Measurements from ENCODE around the gene SNAP91. TPM values are rescaled to one million over a fixed set of nuclear protein-coding genes. Genes with fewer than 3 reads are reported as not detected.

The SNAP91 gene
- total RNA-seq, 1 experiment from 2014 or later: 0.70 TPM

GRCh38 chr6:83510791-83511190, 198.1 kb downstream of the SNAP91 start:
- no peak for ATAC-seq
- no peak for DNase-seq (ENCODE audit: low spot score)
- TF ChIP-seq AR (CRISPR knock-in tag; IDR thresholded peaks at IDR 0.05) (no peak), GTF2I (CRISPR knock-in tag; conservative IDR thresholded peaks at IDR 0.05) (no peak), NR3C1 (CRISPR knock-in tag; conservative IDR thresholded peaks at IDR 0.05; ENCODE audit: low read depth) (no peak), MYBL2 (CRISPR knock-in tag; IDR thresholded peaks at IDR 0.05) (no peak), CREM (CRISPR knock-in tag; IDR thresholded peaks at IDR 0.05) (no peak), FOXJ3 (CRISPR knock-in tag; IDR thresholded peaks at IDR 0.05; ENCODE audit: borderline replicate concordance) (no peak), JAZF1 (CRISPR knock-in tag; IDR thresholded peaks at IDR 0.05) (no peak), ZNF121 (CRISPR knock-in tag; IDR thresholded peaks at IDR 0.05) (no peak), NFATC4 (CRISPR knock-in tag; IDR thresholded peaks at IDR 0.05) (no peak), MXD4 (CRISPR knock-in tag; IDR thresholded peaks at IDR 0.05; ENCODE audit: borderline replicate concordance) (no peak), JUN (CRISPR knock-in tag; IDR thresholded peaks at IDR 0.05) (no peak), MLX (CRISPR knock-in tag; IDR thresholded peaks at IDR 0.05) (no peak), PREB (CRISPR knock-in tag; IDR thresholded peaks at IDR 0.05; ENCODE audit: borderline replicate concordance) (no peak), ZNF416 (CRISPR knock-in tag; IDR thresholded peaks at IDR 0.05) (no peak)
- TF ChIP-seq, protein P1, sequence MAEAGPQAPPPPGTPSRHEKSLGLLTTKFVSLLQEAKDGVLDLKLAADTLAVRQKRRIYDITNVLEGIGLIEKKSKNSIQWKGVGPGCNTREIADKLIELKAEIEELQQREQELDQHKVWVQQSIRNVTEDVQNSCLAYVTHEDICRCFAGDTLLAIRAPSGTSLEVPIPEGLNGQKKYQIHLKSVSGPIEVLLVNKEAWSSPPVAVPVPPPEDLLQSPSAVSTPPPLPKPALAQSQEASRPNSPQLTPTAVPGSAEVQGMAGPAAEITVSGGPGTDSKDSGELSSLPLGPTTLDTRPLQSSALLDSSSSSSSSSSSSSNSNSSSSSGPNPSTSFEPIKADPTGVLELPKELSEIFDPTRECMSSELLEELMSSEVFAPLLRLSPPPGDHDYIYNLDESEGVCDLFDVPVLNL (CRISPR knock-in tag; IDR thresholded peaks at IDR 0.05; ENCODE audit: borderline replicate concordance, low read depth): no peak
- TF ChIP-seq, protein P2, sequence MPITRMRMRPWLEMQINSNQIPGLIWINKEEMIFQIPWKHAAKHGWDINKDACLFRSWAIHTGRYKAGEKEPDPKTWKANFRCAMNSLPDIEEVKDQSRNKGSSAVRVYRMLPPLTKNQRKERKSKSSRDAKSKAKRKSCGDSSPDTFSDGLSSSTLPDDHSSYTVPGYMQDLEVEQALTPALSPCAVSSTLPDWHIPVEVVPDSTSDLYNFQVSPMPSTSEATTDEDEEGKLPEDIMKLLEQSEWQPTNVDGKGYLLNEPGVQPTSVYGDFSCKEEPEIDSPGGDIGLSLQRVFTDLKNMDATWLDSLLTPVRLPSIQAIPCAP (CRISPR knock-in tag; IDR thresholded peaks at IDR 0.05): no peak
- TF ChIP-seq, protein P3, sequence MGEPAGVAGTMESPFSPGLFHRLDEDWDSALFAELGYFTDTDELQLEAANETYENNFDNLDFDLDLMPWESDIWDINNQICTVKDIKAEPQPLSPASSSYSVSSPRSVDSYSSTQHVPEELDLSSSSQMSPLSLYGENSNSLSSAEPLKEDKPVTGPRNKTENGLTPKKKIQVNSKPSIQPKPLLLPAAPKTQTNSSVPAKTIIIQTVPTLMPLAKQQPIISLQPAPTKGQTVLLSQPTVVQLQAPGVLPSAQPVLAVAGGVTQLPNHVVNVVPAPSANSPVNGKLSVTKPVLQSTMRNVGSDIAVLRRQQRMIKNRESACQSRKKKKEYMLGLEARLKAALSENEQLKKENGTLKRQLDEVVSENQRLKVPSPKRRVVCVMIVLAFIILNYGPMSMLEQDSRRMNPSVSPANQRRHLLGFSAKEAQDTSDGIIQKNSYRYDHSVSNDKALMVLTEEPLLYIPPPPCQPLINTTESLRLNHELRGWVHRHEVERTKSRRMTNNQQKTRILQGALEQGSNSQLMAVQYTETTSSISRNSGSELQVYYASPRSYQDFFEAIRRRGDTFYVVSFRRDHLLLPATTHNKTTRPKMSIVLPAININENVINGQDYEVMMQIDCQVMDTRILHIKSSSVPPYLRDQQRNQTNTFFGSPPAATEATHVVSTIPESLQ (CRISPR knock-in tag; IDR thresholded peaks at IDR 0.05): no peak
- TF ChIP-seq, protein P4, sequence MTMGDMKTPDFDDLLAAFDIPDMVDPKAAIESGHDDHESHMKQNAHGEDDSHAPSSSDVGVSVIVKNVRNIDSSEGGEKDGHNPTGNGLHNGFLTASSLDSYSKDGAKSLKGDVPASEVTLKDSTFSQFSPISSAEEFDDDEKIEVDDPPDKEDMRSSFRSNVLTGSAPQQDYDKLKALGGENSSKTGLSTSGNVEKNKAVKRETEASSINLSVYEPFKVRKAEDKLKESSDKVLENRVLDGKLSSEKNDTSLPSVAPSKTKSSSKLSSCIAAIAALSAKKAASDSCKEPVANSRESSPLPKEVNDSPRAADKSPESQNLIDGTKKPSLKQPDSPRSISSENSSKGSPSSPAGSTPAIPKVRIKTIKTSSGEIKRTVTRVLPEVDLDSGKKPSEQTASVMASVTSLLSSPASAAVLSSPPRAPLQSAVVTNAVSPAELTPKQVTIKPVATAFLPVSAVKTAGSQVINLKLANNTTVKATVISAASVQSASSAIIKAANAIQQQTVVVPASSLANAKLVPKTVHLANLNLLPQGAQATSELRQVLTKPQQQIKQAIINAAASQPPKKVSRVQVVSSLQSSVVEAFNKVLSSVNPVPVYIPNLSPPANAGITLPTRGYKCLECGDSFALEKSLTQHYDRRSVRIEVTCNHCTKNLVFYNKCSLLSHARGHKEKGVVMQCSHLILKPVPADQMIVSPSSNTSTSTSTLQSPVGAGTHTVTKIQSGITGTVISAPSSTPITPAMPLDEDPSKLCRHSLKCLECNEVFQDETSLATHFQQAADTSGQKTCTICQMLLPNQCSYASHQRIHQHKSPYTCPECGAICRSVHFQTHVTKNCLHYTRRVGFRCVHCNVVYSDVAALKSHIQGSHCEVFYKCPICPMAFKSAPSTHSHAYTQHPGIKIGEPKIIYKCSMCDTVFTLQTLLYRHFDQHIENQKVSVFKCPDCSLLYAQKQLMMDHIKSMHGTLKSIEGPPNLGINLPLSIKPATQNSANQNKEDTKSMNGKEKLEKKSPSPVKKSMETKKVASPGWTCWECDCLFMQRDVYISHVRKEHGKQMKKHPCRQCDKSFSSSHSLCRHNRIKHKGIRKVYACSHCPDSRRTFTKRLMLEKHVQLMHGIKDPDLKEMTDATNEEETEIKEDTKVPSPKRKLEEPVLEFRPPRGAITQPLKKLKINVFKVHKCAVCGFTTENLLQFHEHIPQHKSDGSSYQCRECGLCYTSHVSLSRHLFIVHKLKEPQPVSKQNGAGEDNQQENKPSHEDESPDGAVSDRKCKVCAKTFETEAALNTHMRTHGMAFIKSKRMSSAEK (CRISPR knock-in tag; IDR thresholded peaks at IDR 0.05; ENCODE audit: borderline replicate concordance): no peak
- TF ChIP-seq, protein P5, sequence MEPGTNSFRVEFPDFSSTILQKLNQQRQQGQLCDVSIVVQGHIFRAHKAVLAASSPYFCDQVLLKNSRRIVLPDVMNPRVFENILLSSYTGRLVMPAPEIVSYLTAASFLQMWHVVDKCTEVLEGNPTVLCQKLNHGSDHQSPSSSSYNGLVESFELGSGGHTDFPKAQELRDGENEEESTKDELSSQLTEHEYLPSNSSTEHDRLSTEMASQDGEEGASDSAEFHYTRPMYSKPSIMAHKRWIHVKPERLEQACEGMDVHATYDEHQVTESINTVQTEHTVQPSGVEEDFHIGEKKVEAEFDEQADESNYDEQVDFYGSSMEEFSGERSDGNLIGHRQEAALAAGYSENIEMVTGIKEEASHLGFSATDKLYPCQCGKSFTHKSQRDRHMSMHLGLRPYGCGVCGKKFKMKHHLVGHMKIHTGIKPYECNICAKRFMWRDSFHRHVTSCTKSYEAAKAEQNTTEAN (CRISPR knock-in tag; IDR thresholded peaks at IDR 0.05): no peak
- ChIA-PET CTCF (interaction anchor here (1.1 to 6.8 kb wide), 5 partner anchors 25 to 445 kb away, joined by 5 to 47 read pairs (median 12); partner anchors contain the start of gene UBE3D), POLR2A (no interaction called here)
- H3K4me3 Mint-ChIP-seq: peak overlapping the region; percentile 31; the same call in 1 of the 2 replicates
- H3K9me3 Mint-ChIP-seq: no peaks in the 10 kb centered on the region
- H3K36me3 Mint-ChIP-seq: no peaks in the 10 kb centered on the region
- peaks cover 20% of the 10 kb centered on the region for H3K4me1 Mint-ChIP-seq
- H3K27me3 Mint-ChIP-seq (ENCODE audit: low read depth): peaks cover 3% of the 10 kb centered on the region; the same call in 1 of the 2 replicates
- no peak overlapping the region for H3K27ac Mint-ChIP-seq
